Cortex of kidney (tissue), 1 donor: Measurements from ENCODE around the gene PPP2R2D.
"Not testable (repeated sequence)": the region's sequence is repeated elsewhere in the genome, so short reads cannot be mapped to it uniquely, and the experiment has no call there.

ENCODE experiments used
- DNase-seq: peaks from one replicate; lab custom pipeline; 2025; lab: John Stamatoyannopoulos, UW

Gene PPP2R2D

DNA sequence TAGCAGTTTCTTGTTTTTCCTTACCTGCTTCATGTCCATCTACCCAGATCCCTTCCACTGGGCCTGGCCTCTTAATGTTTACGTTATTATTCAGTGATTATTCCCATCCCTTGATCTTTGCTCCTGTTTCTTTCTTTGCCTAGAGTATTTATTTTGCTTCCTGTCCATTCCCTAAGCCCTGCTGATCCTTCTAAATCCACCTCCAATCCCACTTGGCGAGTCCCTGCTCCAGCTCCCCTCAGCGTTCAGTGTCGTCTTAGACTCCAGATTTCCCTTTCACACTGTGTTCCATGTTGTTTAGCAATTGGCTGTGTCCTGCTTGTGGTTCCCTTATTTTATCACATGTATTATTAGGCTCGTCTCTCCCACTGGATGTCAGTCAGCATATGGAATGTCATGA lies 7.3 kb downstream of the PPP2R2D start:
- DNase-seq: no peak

- no peak for DNase-seq
Measured at GRCh38 chr10:131909014-131909808, 8.4 kb downstream of the PPP2R2D start.

- DNase-seq: no peak
Measured at GRCh38 chr10:131909929-131910328, 9.1 kb downstream of the PPP2R2D start.

GRCh38 chr10:131910663-131911314 lies 10.0 kb downstream of the PPP2R2D start:
- DNase-seq: no peak

DNA sequence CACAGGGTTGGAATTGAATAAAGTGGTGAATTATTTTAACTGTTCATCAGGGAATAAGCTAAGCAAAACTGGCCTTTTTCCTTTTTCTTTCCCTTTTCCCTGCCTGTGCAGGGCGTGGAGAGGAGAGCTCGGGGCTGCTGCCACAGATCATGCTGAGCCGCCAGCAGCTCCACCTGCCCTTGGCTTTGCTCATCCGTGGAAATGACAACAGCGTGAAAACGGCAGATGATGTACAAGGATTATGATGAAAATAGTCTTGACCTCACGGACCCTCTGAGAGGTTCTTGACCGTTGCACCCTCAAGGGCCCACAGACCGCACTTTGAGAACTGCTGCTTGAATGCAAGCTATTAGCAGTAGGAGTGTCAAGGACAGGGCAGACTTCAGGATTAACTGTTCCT lies 10.6 kb downstream of the PPP2R2D start:
- DNase-seq: no peak

GRCh38 chr10:131912620-131913019 lies 11.8 kb downstream of the PPP2R2D start:
- DNase-seq: no peak

- no peak for DNase-seq
Measured at GRCh38 chr10:131915484-131915883, 14.7 kb downstream of the PPP2R2D start.

GRCh38 chr10:131915990-131916766 lies 15.4 kb downstream of the PPP2R2D start:
- DNase-seq: no peak

DNA sequence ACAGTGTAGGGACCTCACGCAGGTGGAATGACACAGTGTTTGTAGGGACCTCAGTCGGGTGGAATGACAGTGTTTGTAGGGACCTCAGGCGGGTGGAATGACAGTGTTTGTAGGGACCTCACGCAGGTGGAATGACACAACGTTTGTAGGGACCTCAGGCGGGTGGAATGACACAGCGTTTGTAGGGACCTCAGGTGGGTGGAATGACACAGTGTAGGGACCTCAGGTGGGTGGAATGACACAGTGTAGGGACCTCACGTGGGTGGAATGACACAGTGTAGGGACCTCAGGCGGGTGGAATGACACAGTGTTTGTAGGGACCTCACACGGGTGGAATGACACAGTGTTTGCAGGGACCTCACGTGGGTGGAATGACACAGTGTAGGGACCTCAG lies 16.0 kb downstream of the PPP2R2D start:
- not testable (repeated sequence) for DNase-seq

DNA sequence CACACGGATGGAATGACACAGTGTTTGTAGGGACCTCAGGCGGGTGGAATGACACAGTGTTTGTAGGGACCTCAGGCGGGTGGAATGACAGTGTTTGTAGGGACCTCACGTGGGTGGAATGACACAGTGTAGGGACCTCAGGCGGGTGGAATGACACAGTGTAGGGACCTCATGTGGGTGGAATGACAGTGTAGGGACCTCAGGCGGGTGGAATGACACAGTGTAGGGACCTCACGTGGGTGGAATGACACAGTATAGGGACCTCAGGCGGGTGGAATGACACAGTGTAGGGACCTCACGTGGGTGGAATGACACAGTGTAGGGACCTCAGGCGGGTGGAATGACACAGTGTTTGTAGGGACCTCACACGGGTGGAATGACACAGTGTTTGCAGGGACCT lies 16.7 kb downstream of the PPP2R2D start:
- not testable (repeated sequence) for DNase-seq

DNA sequence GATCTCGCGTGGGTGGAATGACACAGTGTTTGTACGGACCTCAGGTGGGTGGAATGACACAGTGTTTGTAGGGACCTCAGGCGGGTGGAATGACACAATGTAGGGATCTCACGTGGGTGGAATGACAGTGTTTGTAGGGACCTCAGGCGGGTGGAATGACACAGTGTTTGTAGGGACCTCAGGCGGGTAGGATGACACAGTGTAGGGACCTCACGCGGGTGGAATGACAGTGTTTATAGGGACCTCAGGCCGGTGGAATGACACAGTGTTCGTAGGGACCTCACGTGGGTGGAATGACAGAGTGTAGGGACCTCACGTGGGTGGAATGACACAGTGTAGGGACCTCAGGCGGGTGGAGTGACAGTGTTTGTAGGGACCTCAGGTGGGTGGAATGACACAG lies 18.7 kb downstream of the PPP2R2D start:
- not testable (repeated sequence) for DNase-seq

DNA sequence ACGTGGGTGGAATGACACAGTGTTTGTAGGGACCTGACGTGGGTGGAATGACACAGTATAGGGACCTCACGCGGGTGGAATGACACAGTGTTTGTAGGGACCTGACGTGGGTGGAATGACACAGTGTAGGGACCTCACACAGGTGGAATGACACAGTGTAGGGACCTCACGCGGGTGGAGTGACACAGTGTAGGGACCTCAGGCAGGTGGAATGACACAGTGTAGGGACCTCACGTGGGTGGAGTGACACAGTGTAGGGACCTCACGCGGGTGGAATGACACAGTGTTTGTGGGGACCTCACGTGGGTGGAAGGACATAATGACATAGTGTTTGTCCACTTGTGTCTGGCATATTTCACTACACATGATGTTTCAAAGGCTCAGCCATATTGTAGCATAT lies 19.3 kb downstream of the PPP2R2D start:
- DNase-seq: no peak

GRCh38 chr10:131920693-131921092 lies 19.9 kb downstream of the PPP2R2D start:
- DNase-seq: no peak

DNA sequence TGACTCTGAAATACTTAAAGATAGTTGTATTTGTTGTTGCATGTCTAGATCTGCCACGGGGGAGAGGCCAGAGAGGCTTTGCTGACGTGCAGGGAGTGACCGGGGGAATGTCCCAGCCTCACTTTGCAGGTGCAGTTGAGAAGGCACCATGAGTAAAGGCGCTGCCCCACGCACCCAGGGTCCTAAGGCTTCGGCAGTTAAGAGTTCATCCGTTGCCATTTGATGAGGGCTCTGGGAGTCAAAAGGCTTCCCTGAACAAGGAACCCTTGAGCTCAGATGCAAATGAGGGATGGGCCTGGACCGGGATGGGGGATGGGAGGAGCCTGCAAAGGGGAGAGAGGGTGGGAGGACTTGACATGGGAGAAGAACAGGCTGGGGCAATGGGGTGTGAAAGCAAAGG lies 20.4 kb downstream of the PPP2R2D start:
- DNase-seq: no peak

GRCh38 chr10:131923038-131923756 lies 22.4 kb downstream of the PPP2R2D start:
- no peak for DNase-seq

DNA sequence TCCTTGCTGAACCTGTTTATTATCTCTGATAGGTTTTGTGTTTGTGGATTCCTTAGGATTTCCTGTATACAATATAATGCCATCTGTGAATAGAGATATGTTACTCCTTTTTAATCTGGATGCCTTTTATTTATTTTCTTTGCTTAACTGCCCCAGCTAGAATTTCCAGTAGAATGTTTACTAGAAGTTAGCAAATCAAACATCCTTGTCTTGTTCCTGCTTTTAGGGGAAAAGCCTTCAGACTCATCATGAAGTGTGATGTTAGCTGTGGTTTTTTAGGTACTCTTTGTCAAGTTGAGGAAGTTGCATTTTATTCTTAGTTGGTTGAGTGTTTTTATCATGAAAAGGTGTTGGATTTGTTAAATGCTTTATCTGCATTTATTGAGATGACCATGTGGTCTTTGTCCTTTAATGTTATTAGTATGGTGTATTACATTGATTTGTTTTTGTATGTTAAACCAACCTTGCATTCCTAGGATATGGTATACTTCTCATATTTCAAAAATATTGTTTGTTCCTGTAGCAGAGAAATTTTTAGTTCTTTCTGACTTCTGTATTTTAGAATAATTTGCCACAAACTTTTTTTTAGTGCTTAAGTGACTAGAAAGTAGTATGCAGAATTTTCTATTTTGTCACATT lies 24.3 kb downstream of the PPP2R2D start:
- no peak for DNase-seq

GRCh38 chr10:131925716-131926115 lies 24.9 kb downstream of the PPP2R2D start:
- no peak for DNase-seq

GRCh38 chr10:131926253-131926652 lies 25.4 kb downstream of the PPP2R2D start:
- no peak for DNase-seq

- no peak for DNase-seq
Measured at GRCh38 chr10:131926743-131927595, 26.2 kb downstream of the PPP2R2D start.

GRCh38 chr10:131928248-131929095 lies 27.7 kb downstream of the PPP2R2D start:
- no peak for DNase-seq
